ENCODE measurements around the gene KDF1.

The KDF1 gene

DNA sequence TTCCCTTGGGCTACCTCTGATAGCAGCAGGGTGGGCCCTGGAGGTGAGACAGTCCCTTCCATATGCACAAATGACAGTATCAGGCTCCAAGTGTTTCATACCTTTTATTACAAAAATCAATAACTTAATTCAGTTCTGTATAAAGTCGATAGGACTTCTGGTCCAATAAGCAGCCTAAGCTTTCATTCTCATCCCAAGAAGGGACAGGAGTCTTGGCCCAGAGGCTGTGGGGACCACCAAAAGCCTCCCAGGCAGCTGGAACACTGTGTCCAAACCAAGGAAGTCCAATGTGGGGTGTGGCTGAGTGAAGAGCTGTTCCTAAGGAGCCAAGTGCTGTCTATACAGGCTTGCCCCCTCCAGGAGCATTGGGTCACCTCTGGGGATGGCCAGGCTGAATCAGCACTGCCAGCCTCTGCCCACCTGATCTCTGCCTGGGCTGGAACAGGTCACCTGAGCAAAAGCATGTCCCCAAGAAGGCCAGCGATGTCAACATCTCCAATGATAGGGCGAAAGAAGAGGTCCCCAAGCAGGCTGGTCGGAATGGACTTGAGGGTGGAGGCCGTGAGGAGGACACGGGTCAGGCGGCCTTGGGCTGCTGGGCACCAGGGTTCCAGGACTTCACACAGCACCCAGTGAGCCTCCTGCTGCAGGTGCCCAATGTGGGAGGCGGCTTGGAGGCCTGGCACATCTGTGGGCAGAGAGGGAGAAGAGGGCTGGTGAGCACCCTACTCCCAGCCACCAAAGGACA is 48.7 kb downstream of the KDF1 start:
- no peaks in the 10 kb centered on the region for H3F3A ChIP-seq (ENCODE audit: insufficient read depth)
- H3K9ac ChIP-seq (ENCODE audit: low read length) = no peak overlapping the region
- H3K36me3 ChIP-seq (ENCODE audit: low read length) = no peaks in the 10 kb centered on the region
- no peaks in the 10 kb centered on the region for H3K27me3 ChIP-seq (ENCODE audit: low read length)
- no peaks in the 10 kb centered on the region for H3K9me3 ChIP-seq (ENCODE audit: insufficient read depth, low read length)
- H4K20me1 ChIP-seq (ENCODE audit: low read depth, low read length) = no peaks in the 10 kb centered on the region
- no peak overlapping the region for H3K27ac ChIP-seq (ENCODE audit: low read depth, low read length)
- no peaks in the 10 kb centered on the region for H3K9me2 ChIP-seq (replicated peaks; ENCODE audit: insufficient read depth, low read length)
- TF ChIP-seq, protein P1, sequence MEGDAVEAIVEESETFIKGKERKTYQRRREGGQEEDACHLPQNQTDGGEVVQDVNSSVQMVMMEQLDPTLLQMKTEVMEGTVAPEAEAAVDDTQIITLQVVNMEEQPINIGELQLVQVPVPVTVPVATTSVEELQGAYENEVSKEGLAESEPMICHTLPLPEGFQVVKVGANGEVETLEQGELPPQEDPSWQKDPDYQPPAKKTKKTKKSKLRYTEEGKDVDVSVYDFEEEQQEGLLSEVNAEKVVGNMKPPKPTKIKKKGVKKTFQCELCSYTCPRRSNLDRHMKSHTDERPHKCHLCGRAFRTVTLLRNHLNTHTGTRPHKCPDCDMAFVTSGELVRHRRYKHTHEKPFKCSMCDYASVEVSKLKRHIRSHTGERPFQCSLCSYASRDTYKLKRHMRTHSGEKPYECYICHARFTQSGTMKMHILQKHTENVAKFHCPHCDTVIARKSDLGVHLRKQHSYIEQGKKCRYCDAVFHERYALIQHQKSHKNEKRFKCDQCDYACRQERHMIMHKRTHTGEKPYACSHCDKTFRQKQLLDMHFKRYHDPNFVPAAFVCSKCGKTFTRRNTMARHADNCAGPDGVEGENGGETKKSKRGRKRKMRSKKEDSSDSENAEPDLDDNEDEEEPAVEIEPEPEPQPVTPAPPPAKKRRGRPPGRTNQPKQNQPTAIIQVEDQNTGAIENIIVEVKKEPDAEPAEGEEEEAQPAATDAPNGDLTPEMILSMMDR (IDR thresholded peaks at IDR 0.05; ENCODE audit: insufficient read depth, low read length, poor library complexity, severe bottlenecking) = no peak
- TF ChIP-seq EZH2phosphoT487 (conservative IDR thresholded peaks at IDR 0.05; ENCODE audit: low read length) = no peak
- no peak overlapping the region for H3K4me3 ChIP-seq (ENCODE audit: insufficient read depth, low read length, poor library complexity, severe bottlenecking)
- no peaks in the 10 kb centered on the region for H3K79me2 ChIP-seq (ENCODE audit: insufficient read depth, low read length)
- no peak overlapping the region for H2AFZ ChIP-seq (ENCODE audit: low read depth, low read length, severe bottlenecking)
- no peak overlapping the region for H3K4me2 ChIP-seq (ENCODE audit: low read depth, low read length, poor library complexity, severe bottlenecking)

GRCh38 chr1:26910343-26911160 is 49.7 kb downstream of the KDF1 start:
- Histone ChIP-seq H3K4me2 (ENCODE audit: low read depth, low read length, poor library complexity, severe bottlenecking) (no peak overlapping the region), H3K9me3 (ENCODE audit: insufficient read depth, low read length) (no peaks in the 10 kb centered on the region), H3K27ac (ENCODE audit: low read depth, low read length) (no peak overlapping the region), H3F3A (ENCODE audit: insufficient read depth) (no peaks in the 10 kb centered on the region), H3K4me3 (ENCODE audit: insufficient read depth, low read length, poor library complexity, severe bottlenecking) (no peak overlapping the region), H3K36me3 (ENCODE audit: low read length) (no peaks in the 10 kb centered on the region), H4K20me1 (ENCODE audit: low read depth, low read length) (no peaks in the 10 kb centered on the region), H3K9ac (ENCODE audit: low read length) (no peak overlapping the region), H3K9me2 (replicated peaks; ENCODE audit: insufficient read depth, low read length) (no peaks in the 10 kb centered on the region), H3K27me3 (ENCODE audit: low read length) (no peaks in the 10 kb centered on the region), H2AFZ (ENCODE audit: low read depth, low read length, severe bottlenecking) (no peak overlapping the region), H3K79me2 (ENCODE audit: insufficient read depth, low read length) (no peaks in the 10 kb centered on the region)
- no peak for TF ChIP-seq EZH2phosphoT487 (conservative IDR thresholded peaks at IDR 0.05; ENCODE audit: low read length)
- TF ChIP-seq, protein P1 (IDR thresholded peaks at IDR 0.05; ENCODE audit: insufficient read depth, low read length, poor library complexity, severe bottlenecking) = no peak

- Histone ChIP-seq H3K27me3 (ENCODE audit: low read length) (no peaks in the 10 kb centered on the region), H3K9me3 (ENCODE audit: insufficient read depth, low read length) (no peaks in the 10 kb centered on the region), H3K27ac (ENCODE audit: low read depth, low read length) (no peak overlapping the region), H3K9ac (ENCODE audit: low read length) (no peak overlapping the region), H2AFZ (ENCODE audit: low read depth, low read length, severe bottlenecking) (no peak overlapping the region), H3K79me2 (ENCODE audit: insufficient read depth, low read length) (no peaks in the 10 kb centered on the region), H3K4me3 (ENCODE audit: insufficient read depth, low read length, poor library complexity, severe bottlenecking) (no peak overlapping the region), H3F3A (ENCODE audit: insufficient read depth) (no peaks in the 10 kb centered on the region), H3K4me2 (ENCODE audit: low read depth, low read length, poor library complexity, severe bottlenecking) (no peak overlapping the region), H4K20me1 (ENCODE audit: low read depth, low read length) (no peaks in the 10 kb centered on the region), H3K36me3 (ENCODE audit: low read length) (no peaks in the 10 kb centered on the region), H3K9me2 (replicated peaks; ENCODE audit: insufficient read depth, low read length) (no peaks in the 10 kb centered on the region)
- TF ChIP-seq, protein P1 (IDR thresholded peaks at IDR 0.05; ENCODE audit: insufficient read depth, low read length, poor library complexity, severe bottlenecking) = no peak
- TF ChIP-seq EZH2phosphoT487 (conservative IDR thresholded peaks at IDR 0.05; ENCODE audit: low read length) = no peak
Measured at GRCh38 chr1:26909951-26910342, 50.3 kb downstream of the KDF1 start.
